HS-5 (cell line): ENCODE measurements around the gene ITPR1.

Source experiments
- DNase-seq: peaks from one replicate; pipeline ENCODE4 v3.0.0-alpha.2; 2012; ENCODE audit warnings: low read depth

ITPR1 gene

GRCh38 chr3:4509983-4510755 lies 17.0 kb downstream of the ITPR1 start:
- no peak for DNase-seq

GRCh38 chr3:4511491-4512262 lies 18.5 kb downstream of the ITPR1 start:
- no peak for DNase-seq

GRCh38 chr3:4512895-4513616 lies 19.9 kb downstream of the ITPR1 start:
- DNase-seq = no peak

DNA sequence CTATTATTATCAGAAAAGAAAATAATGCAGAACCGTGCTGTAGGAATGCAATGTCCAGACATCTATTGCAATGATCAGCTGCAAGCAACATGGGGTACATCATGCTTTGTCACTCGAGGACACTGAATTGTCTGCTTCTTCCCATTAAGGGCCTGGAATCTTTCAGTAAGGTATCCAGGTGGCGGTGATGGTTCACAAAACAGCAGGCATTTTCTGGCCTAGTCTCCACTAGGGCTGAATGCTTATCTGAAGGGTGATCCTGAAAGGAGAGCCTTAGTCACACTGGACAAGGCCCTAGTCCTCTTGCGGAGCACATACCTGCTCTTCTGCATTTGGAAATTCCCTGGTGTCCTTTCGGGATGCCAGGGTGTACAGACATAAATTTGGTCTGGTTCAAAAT lies 21.2 kb downstream of the ITPR1 start:
- no peak for DNase-seq

- no peak for DNase-seq
Measured at GRCh38 chr3:4514916-4515315, 21.8 kb downstream of the ITPR1 start.

- DNase-seq = no peak
Measured at GRCh38 chr3:4515916-4516579, 22.9 kb downstream of the ITPR1 start.

DNA sequence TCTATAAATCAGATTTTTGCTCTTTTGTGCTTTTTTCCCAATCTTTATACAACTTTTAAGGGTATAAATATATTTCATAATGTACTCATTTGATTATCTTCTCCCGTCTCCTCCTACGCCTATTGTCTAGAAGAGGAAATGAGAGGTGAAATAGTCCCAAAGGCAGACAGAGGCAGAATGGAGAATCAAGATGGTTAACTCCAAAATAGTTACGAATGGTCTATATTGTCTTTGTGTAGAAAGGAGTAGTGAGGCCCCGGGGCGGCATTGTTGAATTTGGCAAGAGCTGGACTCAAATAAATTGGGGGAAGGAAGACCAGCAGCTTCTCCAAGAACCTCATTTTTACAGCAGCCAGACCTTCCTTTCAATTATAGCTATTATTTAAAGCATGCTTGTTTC lies 23.9 kb downstream of the ITPR1 start:
- no peak for DNase-seq

DNA sequence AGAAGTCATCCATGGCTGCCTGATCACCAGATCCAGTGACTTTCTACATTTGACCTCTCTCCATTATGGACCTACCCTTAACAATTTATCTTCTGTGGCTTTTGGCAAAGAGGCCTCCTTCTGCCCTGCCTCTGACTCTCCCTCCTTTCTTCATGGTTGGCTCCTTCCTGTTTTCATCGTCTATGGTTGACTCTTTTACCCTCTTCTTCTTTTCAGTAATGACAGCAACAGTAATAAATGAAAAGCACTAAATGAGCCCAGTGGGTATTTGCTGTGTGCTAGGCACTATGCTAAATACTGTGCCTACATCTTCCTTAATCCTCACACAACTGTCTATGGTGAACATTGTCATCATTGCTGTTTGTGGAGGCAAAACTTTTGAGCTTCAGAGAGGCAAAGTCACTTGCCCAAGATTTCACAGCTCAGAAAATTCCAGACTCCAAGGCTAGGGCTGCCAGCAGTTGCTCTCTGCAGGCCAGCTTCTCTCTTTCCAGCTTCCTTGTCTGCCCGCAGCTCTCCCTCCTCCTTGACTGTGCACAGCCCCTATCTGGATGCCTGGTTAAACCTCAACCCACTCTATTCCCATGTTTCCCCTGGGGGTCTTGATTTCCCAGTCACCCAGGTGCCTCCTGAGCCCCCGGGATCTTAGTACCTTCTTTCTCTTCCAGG lies 24.6 kb downstream of the ITPR1 start:
- no peak for DNase-seq

- DNase-seq = no peak
Measured at GRCh38 chr3:4520033-4520816, 27.1 kb downstream of the ITPR1 start.

- no peak for DNase-seq
Measured at GRCh38 chr3:4522947-4523346, 29.8 kb downstream of the ITPR1 start.

GRCh38 chr3:4523710-4524698 lies 30.9 kb downstream of the ITPR1 start:
- DNase-seq = peak; percentile 31

DNA sequence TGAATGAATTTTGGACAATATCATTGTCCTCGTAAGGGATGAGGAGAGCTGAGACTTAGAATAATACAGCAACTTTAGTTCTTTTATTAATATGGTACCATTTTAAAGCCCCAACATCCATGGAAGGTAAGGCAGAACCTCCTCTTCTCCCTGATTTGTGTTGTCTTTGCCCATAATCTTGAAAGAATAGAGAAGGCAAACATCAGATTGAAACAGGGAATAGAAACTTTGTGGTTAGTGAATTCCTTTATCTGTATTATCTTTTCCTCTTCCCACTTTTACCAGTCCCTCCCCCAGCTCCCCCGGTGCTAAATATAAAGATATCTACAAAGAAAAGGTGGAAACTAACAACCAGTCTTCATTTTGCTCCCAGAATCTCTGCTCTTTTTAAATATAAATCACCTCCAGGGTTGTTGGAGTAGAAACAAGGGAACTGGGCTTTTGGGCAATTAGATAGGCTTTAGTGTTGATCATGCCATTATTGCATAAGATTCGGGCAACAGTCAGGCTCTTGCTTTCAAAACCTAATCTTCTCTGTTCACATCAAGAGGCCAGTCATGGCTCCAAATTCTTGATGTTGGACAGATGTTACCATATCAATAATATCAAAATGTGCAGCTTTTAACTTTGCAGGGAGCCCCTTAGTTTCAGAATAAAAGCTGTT lies 32.5 kb downstream of the ITPR1 start:
- DNase-seq = no peak

DNA sequence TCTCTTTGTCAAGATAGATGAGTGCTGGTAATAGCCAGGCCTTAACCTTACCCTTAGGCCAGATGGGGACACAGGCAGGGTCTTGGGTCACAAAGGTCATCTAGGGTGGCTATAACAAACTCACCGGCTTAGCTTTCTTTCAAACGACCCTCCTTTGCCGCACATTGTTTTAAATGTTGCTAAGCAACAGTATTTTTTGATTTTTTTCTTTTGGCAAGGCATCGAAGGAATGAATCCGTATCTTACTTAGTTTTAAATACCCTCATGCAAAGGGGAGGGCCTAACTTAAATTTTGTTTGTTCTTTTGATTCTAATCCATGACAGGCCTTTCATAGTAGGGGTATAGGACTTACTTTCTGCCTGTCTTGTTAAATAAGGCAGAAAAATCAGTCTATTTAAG lies 35.2 kb downstream of the ITPR1 start:
- DNase-seq = no peak

DNA sequence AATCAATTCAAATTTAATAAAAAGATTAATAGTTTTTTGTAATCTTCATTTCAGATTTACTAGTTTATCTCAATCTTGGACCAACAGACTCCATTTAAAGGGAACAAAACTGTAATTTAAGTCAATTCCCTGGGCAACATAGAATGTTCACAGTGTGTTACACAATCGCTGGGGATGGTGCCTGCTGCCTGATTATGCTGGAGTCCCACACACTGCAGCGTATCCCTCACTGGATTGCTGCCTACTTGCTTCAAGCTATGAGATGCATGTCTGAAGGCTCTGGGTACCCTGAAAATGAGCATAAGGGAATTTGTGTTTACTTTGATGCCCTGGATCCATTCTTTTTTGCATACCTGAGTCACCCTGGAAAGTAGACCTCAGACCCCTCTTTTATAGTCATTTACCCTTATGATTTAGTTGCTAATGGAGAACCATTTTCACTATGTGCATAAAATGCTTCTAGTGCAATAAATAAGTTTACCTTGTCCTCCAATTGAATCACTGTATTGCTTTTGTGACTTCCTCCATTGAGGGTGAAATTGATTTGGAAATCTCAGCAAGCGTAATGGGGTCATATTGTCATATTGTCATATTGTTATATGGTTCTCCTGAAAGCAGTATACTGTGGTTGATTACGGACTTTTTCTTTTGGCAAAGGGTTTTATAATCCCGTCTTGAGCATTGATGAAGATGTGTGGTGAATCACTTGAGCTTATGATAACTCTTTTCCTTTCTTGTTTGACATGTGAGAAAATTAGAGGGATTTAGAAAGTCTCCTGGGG lies 35.9 kb downstream of the ITPR1 start:
- no peak for DNase-seq

- no peak for DNase-seq
Measured at GRCh38 chr3:4529876-4530588, 36.9 kb downstream of the ITPR1 start.

- no peak for DNase-seq
Measured at GRCh38 chr3:4531478-4532025, 38.4 kb downstream of the ITPR1 start.

DNA sequence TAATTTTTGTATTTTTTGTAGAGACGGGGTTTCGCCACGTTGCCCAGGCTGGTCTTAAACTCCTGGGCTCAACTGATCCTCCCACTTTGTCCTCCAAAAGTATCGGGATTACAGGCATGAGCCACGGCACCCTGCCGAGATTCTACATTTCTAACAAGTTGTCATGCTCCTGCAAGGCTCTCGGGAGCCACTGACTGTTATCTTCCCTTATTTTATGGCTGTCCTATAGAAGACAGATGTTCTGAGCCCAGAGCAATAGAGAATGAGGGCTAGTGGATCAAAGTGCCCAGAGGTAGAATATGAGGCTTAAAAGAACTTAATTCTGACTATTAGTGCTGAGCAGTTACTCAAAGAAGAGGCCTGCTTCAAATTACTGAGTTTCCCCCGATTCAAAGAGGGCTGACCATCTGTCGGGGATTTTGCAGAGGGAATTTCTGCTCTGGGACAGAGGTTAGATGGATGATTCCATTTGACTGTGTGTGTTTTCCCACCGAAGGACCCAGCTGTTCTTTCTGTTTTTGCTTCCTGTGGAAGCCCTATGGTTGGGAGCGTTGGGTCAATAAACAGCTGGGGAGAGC lies 39.5 kb downstream of the ITPR1 start:
- DNase-seq = no peak
